MCF 10A (cell line): ENCODE measurements around the gene ATP1B2. TPM values are rescaled to one million over a fixed set of nuclear protein-coding genes. Genes with fewer than 3 reads are reported as not detected.

ENCODE experiments used
- BruUV-seq: library from RNA; stranded (reverse); fragments of 400-500 nt; replicated peaks from 2 replicates; lab custom pipeline; 2021; lab: Mats Ljungman, UMichigan
- CTCF ChIA-PET: fragments of 300-600 bp; sonication (Branson Sonifier 250); formaldehyde crosslinking; extraction: SDS; loops from one replicate; lab custom pipeline; 2021; ENCODE audit warnings: antibody characterized with exemption, inconsistent platforms; lab: Yijun Ruan, JAX
- POLR2A ChIA-PET: fragments of 300-600, 350-650 bp; sonication (Branson Sonifier 250); formaldehyde crosslinking; extraction: SDS; loops from one replicate; lab custom pipeline; 2020; ENCODE audit warnings: antibody characterized with exemption, inconsistent platforms; lab: Yijun Ruan, JAX
- DNase-seq: peaks from one replicate; pipeline ENCODE4 v3.0.0-alpha.2; 2018; ENCODE audit not compliant: unreplicated experiment
- H3K27ac Mint-ChIP-seq: one replicate; pipeline ENCODE4 v1.8.0; 2022; ENCODE audit warnings: mild to moderate bottlenecking, low read depth, mixed read lengths; ENCODE audit not compliant: unreplicated experiment
- H3K27me3 Mint-ChIP-seq: one replicate; pipeline ENCODE4 v1.8.0; 2022; ENCODE audit warnings: mixed read lengths; ENCODE audit not compliant: insufficient read depth, unreplicated experiment
- H3K36me3 Mint-ChIP-seq: one replicate; pipeline ENCODE4 v1.8.0; 2022; ENCODE audit warnings: mild to moderate bottlenecking, moderate library complexity, mixed read lengths; ENCODE audit not compliant: insufficient read depth, unreplicated experiment
- H3K4me1 Mint-ChIP-seq: one replicate; pipeline ENCODE4 v1.8.0; 2022; ENCODE audit warnings: mixed read lengths; ENCODE audit not compliant: insufficient read depth, unreplicated experiment
- H3K4me3 Mint-ChIP-seq: one replicate; pipeline ENCODE4 v1.8.0; 2022; ENCODE audit warnings: mild to moderate bottlenecking, moderate library complexity, mixed read lengths; ENCODE audit not compliant: unreplicated experiment
- H3K9me3 Mint-ChIP-seq: one replicate; pipeline ENCODE4 v1.8.0; 2022; ENCODE audit warnings: mixed read lengths; ENCODE audit not compliant: unreplicated experiment
- CTCF ChIP-seq: fragments of 200-600 bp; IDR thresholded peaks from one replicate; pipeline ENCODE4 v1.8.0; 2022; ENCODE audit warnings: antibody characterized with exemption, mild to moderate bottlenecking; ENCODE audit not compliant: unreplicated experiment
- intact Hi-C: fragments of 100-400 bp; cut with micrococcal nuclease; formaldehyde crosslinking; loops from 2 replicates; pipeline ENCODE4 v1.14.1; 2022
- total RNA-seq: library from RNA; stranded (reverse); gene quantifications from 2 replicates; pipeline ENCODE4 v1.2.3, GENCODE V29; 2022

ATP1B2 gene
- total RNA-seq, 1 experiment from 2014 or later = not detected

GRCh38 chr17:7644775-7645174 is 6.0 kb upstream of the ATP1B2 start:
- CTCF ChIA-PET = interaction anchor here (0.6 to 0.8 kb wide), 2 partner anchors 15 to 80 kb away, joined by 3 to 5 read pairs; partner anchors contain the start of gene SHBG
- Mint-ChIP-seq H3K4me3 (no peak overlapping the region), H3K27ac (no peak overlapping the region), H3K36me3 (no peaks in the 10 kb centered on the region), H3K27me3 (peaks cover 3% of the 10 kb centered on the region), H3K4me1 (peaks cover 7% of the 10 kb centered on the region), H3K9me3 (no peaks in the 10 kb centered on the region)
- no peak for DNase-seq
- POLR2A ChIA-PET = no interaction called here
- TF ChIP-seq CTCF = no peak
- intact Hi-C loops = no loop called here
- BruUV-seq = no TSS peak

GRCh38 chr17:7646457-7646856 is 4.3 kb upstream of the ATP1B2 start:
- ChIA-PET CTCF (interaction anchor here (1.9 kb wide), 1 partner anchor 14 kb away, joined by 11 read pairs; no protein-coding TSS in a partner anchor), POLR2A (no interaction called here)
- TF ChIP-seq CTCF = no peak
- Mint-ChIP-seq H3K27ac (no peak overlapping the region), H3K9me3 (no peaks in the 10 kb centered on the region), H3K36me3 (peaks cover 5% of the 10 kb centered on the region), H3K4me1 (peaks cover 21% of the 10 kb centered on the region), H3K4me3 (no peak overlapping the region), H3K27me3 (peaks cover 19% of the 10 kb centered on the region)
- intact Hi-C loops = no loop called here
- DNase-seq = no peak
- no TSS peak for BruUV-seq

GRCh38 chr17:7647018-7647417 is 3.7 kb upstream of the ATP1B2 start:
- Mint-ChIP-seq H3K36me3 (peaks cover 5% of the 10 kb centered on the region), H3K4me3 (no peak overlapping the region), H3K27ac (no peak overlapping the region), H3K4me1 (peaks cover 21% of the 10 kb centered on the region), H3K9me3 (no peaks in the 10 kb centered on the region), H3K27me3 (peaks cover 25% of the 10 kb centered on the region)
- POLR2A ChIA-PET = no interaction called here
- TF ChIP-seq CTCF = no peak
- BruUV-seq = no TSS peak
- no peak for DNase-seq
- CTCF ChIA-PET = interaction anchor here (1.1 to 1.9 kb wide), 2 partner anchors 11 to 15 kb away, joined by 4 to 11 read pairs; no protein-coding TSS in a partner anchor
- intact Hi-C loops = no loop called here

GRCh38 chr17:7651097-7651664 is 455 bp downstream of the ATP1B2 start:
- Mint-ChIP-seq H3K4me1 (peaks cover 15% of the 10 kb centered on the region), H3K27me3 (peaks cover 58% of the 10 kb centered on the region), H3K4me3 (peak overlapping the region; percentile 71), H3K36me3 (peaks cover 5% of the 10 kb centered on the region), H3K27ac (no peak overlapping the region), H3K9me3 (no peaks in the 10 kb centered on the region)
- CTCF ChIA-PET = interaction anchor here (0.6 to 1.1 kb wide), 5 partner anchors 19 to 37 kb away, joined by 3 to 7 read pairs (median 3); partner anchors contain the start of gene TP53
- intact Hi-C loops = no loop called here
- BruUV-seq = no TSS peak
- POLR2A ChIA-PET = interaction anchor here (1.9 kb wide), 1 partner anchor 36 kb away, joined by 9 read pairs; the partner anchor contains the start of genes TP53 and WRAP53
- TF ChIP-seq CTCF = no peak
- no peak for DNase-seq
